Breast epithelium (tissue), 3 donors: ENCODE results near the gene MINDY4.

Experiments used
- CTCF ChIP-seq, 3 donors: fragments of 450-650 bp; IDR thresholded peaks; one replicate each; pipeline ENCODE4 v1.5.1; 2016 to 2017; ENCODE audit warnings: antibody characterized with exemption in 3 of 3, mild to moderate bottlenecking in 3 of 3, moderate library complexity in 3 of 3
- POLR2A ChIP-seq: fragments of 450-650 bp; IDR thresholded peaks from one replicate; pipeline ENCODE4 v1.6.1; 2016; ENCODE audit warnings: antibody characterized with exemption, mild to moderate bottlenecking, moderate library complexity
- POLR2AphosphoS5 ChIP-seq, 3 donors: sonication (generic); formaldehyde crosslinking; IDR thresholded peaks; one replicate each; pipeline ENCODE4 v1.6.1; 2017; ENCODE audit warnings: antibody characterized with exemption in 3 of 3

- no peak for TF ChIP-seq CTCF (IDR thresholded peaks at IDR 0.05)
- TF ChIP-seq POLR2AphosphoS5 (IDR thresholded peaks at IDR 0.05): no peak
- TF ChIP-seq POLR2A: no peak
Observed at GRCh38 chr7:30850426-30850825, 79.2 kb downstream of the MINDY4 start.
